DMS114 treated with DMSO at 0.1 percent for 48 hours (cell line): ENCODE measurements around the gene MRPL38.
"Not testable (repeated sequence)": the region's sequence is repeated elsewhere in the genome, so short reads cannot be mapped to it uniquely, and the experiment has no call there.

Experiments
- DNase-seq: peaks from one replicate; lab custom pipeline; 2025; ENCODE audit not compliant: unreplicated experiment; lab: John Stamatoyannopoulos, UW

Gene MRPL38

DNA sequence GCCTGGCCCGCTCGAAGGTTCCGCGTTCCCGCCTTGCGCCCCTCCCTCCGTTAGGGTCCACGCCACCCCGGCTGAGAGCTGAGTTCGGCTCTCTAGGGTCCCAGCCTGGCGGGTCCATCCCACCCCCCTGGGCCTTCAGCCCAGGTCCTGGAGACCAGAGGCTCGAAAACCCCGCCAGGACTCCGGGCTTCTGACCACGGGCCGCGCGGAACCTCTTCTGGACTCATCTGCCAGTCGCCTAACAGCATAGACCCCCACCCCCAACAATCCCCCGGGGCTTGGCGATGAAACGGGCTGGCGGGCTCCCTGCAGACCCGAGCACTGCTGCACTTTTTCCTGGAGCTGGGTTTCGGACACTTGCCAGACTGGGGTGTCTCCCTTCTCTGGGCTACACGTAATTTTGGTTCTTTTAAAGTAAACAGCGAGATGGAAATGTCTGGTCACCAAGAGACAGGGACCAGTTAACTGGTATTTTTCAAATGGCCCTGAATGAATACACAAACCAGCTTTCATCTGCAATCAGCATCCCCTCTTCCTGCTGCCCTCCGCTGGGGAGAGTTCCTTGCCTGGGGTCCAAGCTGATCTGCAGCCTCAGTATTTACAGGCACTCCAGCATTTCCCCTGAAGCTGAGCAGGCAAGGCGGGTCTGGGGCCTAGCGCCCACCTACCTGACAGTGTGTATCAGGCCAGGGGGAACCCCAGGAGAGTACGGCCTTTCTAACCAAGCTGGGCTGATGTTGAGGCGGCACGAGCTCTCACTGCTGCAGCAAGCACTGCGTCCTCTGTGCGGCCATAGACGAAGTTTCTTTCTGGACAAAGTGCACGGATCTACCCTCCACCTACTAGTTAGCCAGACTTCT lies 7.3 kb downstream of the MRPL38 start:
- no peak for DNase-seq

- DNase-seq = no peak
Observed at GRCh38 chr17:75896415-75897159, 8.1 kb downstream of the MRPL38 start, which contains the start of gene TRIM65. TSS of gene TRIM65 (minus strand) at chr17:75896951. CDS start at chr17:75896937, 14 bp downstream.

DNA sequence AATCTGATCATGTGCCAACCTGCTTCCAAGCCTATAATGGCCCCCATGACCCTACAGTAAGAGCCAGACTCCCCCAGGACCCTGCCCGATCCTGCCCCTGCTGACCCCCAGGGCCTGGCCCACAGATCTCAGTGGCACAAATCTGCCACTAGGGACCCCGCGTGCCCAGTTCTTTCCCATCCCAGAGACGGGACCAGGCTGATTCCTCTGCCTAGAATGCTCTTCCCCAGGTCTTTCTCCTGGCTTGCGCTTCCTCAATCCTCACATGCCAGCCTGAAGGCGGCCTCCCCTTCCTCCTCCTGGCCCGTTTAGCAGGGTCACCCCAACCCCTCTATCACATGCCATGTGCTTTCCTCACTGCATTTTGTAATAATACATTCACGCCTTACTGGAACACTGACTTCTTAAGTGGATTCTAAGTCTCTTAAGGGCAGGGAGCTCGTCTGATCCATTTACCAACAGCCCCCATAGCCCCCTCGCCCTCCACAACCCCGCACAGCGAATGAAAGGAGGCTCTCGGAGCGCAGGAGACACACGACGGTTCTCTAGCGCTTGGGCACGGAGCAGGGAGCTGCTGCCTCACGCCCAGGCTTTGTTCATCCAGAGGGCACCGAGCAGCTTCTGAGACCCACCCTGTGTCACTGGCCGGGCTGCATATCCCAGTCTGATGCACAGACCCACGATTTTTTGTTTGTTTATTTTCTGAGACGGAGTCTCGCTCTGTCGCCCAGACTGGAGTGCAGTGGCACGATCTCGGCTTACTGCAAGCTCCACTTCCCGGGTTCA lies 9.1 kb downstream of the MRPL38 start:
- DNase-seq = no peak

GRCh38 chr17:75894049-75894733 lies 10.5 kb downstream of the MRPL38 start:
- DNase-seq = no peak

GRCh38 chr17:75893305-75894048 lies 11.2 kb downstream of the MRPL38 start:
- DNase-seq = no peak

DNA sequence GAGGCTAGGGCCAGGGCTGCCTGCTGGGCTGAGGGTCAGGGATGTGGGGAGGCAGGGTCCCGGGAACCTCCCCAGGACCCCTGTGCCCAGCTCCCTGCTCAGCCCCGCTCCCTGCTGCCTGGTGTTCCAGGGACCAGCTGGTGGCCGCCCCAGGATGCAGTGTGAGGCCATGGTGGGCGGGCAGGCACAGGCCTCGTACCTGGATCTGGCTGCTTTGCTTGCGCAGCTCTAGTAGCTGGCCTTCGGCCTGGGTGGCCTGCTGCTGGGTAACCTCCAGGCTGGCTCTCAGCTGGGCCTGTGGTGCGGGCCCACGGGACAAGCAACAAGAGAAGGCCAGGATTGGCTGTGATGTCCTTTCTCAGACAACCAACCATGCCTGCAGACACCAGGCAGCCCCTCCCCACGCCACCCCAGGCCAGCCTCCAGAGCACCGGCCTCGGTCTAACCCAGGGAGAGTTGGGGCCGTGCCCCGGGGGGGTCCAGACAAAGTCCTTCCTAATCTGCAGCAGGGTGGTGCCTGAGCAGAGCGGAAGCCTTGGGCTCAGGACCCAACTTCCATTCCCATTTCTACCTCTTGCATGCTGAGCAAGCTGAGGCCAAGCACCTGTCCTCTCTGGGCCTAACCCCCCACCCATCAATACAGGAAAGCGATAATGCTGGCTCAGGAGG lies 12.0 kb downstream of the MRPL38 start:
- no peak for DNase-seq

DNA sequence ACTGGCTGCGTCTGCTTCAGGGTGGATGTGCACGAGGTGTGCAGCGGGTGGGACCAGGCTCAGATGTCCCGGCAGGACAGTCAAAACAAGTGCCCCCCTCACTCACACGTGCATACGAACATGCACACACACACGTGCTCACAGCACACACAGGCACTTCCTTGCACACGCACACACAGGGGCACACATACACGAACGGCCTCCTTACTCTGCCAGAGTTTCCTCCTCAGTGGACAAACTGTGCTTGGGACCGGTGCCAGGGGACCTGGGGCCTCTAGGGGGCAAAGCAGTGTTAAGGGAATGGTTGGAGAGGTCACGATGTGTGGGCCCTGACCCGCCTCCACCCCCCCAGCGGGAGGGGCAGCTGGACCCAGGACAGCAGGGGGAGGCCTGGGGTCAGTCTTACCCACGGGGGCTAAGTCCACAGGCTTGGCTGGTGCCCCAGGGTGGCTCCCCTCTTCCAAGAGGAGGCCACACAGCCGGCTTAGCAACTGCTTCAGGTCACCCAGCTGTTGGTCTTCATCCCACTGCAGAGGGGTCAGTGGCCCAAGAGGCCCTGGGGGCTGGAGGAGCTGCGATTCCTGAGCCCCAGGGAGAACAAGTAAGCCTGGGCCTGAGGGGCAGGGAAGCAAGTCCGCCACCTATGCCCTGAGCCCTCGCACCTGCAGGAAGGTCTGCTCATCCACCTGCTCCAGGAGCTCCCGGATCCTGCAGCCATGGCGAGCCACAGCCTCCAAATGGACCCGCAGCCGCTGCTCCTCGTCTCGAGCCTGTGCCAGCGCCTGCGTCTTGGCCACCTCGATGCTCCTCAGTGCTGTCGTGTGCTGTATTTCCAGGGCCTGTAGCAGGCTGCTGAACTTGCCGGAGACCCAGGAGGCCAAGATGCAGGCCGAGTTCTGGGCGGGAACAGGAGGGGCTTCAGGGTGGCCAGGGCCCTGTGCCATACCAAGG lies 12.8 kb downstream of the MRPL38 start:
- no peak for DNase-seq

DNA sequence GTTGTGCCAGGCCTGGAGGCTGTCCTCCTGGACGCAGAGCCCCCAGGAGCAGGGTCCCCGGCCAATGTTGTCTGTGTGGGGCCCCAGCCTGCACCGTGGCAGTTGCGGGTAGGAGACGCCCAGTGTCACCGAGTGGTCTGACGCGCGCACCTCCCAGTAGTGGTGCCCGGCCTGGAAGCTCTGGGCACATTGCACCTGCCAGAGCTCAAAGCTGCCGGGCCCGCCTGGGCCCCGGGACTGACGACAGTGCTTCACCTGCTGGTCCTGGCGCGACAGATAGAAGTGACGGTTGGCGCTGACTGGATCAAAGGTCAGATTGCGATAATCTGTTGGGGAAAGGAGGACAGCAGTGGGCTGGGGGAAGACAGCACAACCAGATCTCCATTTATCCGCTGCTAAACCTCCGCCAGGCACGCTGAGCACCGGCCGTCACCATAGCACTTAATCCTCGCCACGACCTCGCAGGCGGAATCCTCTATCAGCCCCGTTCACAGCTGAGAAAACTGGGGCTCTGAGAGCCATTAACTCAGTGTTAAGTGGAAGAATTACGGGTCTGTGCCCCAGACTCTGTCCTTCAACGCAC lies 13.6 kb downstream of the MRPL38 start:
- no peak for DNase-seq

GRCh38 chr17:75889454-75889853 lies 15.2 kb downstream of the MRPL38 start:
- DNase-seq = no peak

GRCh38 chr17:75888484-75888883 lies 16.2 kb downstream of the MRPL38 start:
- no peak for DNase-seq

DNA sequence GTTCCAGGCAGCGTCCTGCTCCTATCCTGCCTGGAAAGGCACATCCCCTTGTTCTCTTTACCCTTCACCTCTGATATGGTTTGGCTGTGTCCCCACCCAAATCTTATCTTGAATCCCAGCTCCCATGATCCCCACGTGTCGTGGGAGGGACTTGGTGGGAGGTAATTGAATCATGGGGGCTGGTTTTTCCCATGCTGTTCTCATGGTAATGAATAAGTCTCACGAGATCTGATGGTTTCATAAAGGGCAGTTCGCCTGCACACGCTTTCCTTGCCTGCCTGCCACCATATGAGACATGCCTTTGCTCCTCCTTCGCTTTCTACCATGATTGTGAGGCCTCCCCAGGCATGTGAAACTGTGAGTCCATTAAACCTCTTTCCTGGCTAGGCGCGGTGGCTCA lies 18.8 kb downstream of the MRPL38 start:
- DNase-seq = not testable (repeated sequence)

DNA sequence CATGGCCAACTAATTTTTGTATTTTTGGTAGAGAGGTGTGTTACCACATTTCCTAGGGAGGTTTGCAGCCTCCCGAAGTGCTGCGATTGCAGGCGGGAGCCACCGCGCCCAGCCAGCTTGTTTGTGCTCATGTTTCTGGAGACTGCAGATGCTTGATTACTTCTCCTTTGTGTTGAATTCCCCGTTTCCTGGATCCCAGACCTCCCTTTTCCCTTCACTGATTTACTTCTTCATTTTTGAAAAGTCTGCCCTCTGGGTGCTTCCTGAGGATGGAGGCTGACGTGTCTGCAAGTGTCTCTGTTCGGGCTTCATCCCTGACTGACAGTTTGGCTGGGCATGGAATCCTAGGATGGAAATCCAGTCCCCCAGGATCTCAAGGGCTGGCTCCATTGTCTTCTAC lies 19.3 kb downstream of the MRPL38 start:
- DNase-seq = no peak

DNA sequence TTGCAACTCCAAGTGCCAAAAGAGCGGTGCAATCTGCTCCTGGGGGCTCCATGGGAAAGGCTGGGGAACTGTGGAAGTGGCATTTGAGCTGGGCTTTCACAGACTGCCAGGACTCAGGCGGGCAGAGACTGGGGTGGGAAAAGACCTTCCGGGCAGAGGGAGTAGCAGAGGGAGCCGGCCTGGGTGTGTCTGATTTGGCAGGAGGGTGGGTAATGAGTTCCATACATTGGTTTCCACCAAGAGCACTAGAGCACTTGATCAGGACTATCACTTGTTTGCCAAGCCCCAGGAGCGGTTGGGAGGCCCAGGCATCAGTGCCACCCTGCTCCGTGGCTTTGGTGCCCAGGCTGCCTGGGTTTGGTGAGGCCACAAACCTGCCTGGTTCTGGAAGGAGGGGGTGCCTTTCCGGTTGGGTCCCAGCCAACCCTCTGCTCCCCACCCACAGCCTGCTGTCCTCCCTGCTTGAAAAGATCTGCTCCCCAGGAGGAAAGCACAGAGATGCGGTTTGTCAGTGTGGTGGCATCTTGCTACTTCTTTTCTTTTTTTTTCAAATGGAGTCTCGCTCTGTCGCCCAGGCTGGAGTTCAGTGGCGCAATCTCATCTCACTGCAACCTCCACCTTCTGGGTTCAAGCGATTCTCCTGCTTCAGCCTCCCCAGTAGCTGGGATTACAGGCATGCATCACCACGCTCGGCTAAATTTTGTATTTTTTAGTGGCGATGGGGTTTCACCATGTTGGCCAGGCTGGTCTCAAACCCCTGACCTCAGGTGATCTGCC lies 22.8 kb downstream of the MRPL38 start:
- DNase-seq = no peak

DNA sequence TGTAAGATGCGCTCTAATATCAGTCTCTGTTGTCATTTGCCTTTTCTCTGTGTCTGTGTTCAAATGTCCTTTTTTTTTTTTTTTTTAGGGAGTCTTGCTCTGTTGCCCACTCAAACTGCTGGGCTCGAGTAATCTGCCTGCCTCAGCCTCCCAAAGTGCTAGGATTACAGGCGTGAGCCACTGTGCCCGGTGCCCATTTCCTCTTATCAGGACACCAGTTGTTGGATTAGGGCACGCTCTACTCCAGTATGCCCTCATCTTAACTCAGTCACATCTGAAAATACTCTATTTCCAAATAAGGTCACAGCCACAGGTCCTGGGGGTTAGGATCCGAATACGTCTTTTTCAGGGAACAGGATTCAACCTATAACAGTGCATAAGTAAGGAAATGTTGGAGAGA lies 24.4 kb downstream of the MRPL38 start:
- no peak for DNase-seq

GRCh38 chr17:75878174-75878998 lies 26.3 kb downstream of the MRPL38 start, which contains the start of gene TRIM47:
TSS of gene TRIM47 (minus strand) at chr17:75878581. CDS start at chr17:75878548, 33 bp downstream.
- DNase-seq = peak; percentile 50

DNA sequence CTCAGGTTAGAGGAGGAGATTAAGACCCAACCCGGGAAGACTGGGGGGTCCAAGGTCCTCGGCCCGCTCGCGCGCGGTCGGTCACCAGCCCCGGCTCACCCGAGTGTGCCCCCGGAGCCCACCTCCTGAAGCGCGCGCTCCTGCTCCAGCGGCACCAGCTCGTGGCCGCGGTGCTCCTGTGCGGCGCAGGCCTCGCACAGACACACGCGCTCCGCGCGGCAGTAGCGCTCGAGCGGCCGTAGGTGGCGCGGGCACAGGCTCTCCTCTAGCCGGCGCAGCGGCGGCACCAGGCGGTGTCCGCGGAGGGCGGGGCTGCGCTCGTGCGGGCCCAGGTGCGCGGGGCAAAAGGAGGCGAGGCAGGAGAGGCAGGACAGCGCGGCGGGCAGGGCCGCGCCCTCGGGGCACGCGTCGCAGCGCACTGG lies 26.9 kb downstream of the MRPL38 start:
- peak; percentile 22 for DNase-seq
